RWPE1 (cell line): ENCODE results near the gene CBX7.

Experiments
- CTCF ChIA-PET: fragments of 350-600 bp; sonication (Branson Sonifier 250); formaldehyde crosslinking; extraction: SDS; loops from one replicate; lab custom pipeline; 2021; lab: Yijun Ruan, JAX
- POLR2A ChIA-PET: fragments of 400-600 bp; formaldehyde crosslinking; extraction: SDS; loops from one replicate; lab custom pipeline; 2020; ENCODE audit warnings: antibody characterized with exemption; ENCODE audit not compliant: low non-redundant PET; lab: Yijun Ruan, JAX
- DNase-seq: peaks from one replicate; pipeline ENCODE4 v3.0.0; 2012; ENCODE audit warnings: low spot score
- H3K27ac ChIP-seq: fragments of 450-650 bp; 2 replicates; pipeline ENCODE4 v1.5.1; 2017
- TF ChIP-seq, protein P1 (sequence below): fragments of 450-650 bp; conservative IDR thresholded peaks from 2 replicates; pipeline ENCODE4 v1.5.1; 2017; ENCODE audit warnings: low read depth, mild to moderate bottlenecking

CBX7 gene

DNA sequence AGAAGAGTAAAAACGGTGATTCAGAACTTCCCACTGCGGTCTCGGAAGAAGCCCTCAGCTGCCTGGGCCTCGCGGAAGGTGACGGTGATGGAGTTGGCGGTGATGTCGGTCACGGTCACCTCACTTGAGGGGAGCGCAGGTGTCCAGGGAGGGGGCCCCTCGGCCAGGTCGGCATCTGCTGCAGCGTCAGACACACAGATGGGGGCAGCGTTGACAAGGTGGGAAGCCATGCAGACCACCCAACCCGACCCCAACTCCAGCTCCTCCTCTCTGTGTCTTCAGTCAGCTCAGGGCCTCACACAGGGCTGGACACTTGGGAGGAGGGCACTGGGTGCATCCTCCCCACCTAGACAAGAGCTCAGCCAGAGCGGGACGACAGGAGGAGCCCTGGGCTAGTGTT lies 18.6 kb downstream of the CBX7 start:
- peak overlapping the region; percentile 77 for H3K27ac ChIP-seq
- TF ChIP-seq, protein P1, sequence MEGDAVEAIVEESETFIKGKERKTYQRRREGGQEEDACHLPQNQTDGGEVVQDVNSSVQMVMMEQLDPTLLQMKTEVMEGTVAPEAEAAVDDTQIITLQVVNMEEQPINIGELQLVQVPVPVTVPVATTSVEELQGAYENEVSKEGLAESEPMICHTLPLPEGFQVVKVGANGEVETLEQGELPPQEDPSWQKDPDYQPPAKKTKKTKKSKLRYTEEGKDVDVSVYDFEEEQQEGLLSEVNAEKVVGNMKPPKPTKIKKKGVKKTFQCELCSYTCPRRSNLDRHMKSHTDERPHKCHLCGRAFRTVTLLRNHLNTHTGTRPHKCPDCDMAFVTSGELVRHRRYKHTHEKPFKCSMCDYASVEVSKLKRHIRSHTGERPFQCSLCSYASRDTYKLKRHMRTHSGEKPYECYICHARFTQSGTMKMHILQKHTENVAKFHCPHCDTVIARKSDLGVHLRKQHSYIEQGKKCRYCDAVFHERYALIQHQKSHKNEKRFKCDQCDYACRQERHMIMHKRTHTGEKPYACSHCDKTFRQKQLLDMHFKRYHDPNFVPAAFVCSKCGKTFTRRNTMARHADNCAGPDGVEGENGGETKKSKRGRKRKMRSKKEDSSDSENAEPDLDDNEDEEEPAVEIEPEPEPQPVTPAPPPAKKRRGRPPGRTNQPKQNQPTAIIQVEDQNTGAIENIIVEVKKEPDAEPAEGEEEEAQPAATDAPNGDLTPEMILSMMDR: no peak
- POLR2A ChIA-PET: no interaction called here
- no peak for DNase-seq
- CTCF ChIA-PET: no interaction called here

DNA sequence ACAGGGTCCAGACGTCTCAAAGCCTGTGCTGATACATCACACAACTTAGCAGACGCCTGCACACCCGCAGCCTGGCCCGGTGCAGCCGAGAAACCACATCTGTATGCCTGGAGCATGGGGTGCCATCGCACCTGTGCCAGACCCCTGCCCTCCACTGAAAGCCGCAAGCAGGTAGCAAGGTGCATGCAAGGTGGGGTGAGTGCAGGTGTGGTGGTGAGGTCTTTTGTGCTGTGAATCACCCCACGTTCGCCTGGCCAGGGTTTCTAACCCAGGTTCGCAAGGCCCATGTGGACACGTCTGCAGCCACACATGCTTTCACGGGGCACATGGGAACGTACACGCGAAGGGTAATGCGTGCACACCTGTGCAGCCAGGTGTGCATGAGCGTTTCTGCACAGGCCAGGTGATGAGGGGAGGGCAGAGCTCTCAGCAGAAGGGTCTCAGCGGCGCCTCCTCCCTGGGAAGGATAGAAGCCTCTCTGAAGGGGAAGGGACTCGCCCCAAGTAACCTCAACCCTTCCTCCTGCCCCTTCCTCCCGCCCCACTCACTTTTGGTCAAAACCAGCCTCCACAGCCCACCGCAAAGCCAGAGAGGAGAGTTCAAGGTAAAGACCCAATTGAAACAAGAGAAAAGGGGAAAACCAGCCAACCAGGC lies 19.5 kb downstream of the CBX7 start:
- CTCF ChIA-PET: no interaction called here
- no peak for DNase-seq
- H3K27ac ChIP-seq: no peak overlapping the region
- TF ChIP-seq, protein P1: no peak
- POLR2A ChIA-PET: no interaction called here

DNA sequence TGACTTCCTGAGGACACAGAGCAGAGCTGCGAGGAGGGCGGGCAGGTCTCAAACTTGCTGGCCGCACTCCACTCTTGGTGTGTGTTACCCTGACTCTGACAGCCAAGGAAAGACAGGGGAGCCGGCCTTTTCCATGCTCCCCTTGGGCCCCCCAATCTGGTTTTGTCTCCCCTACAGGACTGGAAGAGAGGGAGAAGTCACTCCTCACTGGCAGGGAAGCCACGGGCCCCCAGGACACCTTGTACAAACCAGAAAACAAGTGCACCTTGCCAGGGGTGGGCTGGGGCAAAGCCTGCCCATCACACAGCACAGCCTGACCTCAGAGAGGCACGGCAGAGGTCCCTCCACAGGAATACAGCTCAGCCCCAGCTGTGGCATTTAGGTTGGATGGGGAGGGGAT lies 20.2 kb downstream of the CBX7 start:
- POLR2A ChIA-PET: no interaction called here
- H3K27ac ChIP-seq: no peak overlapping the region
- TF ChIP-seq, protein P1: no peak
- DNase-seq: no peak
- CTCF ChIA-PET: no interaction called here

DNA sequence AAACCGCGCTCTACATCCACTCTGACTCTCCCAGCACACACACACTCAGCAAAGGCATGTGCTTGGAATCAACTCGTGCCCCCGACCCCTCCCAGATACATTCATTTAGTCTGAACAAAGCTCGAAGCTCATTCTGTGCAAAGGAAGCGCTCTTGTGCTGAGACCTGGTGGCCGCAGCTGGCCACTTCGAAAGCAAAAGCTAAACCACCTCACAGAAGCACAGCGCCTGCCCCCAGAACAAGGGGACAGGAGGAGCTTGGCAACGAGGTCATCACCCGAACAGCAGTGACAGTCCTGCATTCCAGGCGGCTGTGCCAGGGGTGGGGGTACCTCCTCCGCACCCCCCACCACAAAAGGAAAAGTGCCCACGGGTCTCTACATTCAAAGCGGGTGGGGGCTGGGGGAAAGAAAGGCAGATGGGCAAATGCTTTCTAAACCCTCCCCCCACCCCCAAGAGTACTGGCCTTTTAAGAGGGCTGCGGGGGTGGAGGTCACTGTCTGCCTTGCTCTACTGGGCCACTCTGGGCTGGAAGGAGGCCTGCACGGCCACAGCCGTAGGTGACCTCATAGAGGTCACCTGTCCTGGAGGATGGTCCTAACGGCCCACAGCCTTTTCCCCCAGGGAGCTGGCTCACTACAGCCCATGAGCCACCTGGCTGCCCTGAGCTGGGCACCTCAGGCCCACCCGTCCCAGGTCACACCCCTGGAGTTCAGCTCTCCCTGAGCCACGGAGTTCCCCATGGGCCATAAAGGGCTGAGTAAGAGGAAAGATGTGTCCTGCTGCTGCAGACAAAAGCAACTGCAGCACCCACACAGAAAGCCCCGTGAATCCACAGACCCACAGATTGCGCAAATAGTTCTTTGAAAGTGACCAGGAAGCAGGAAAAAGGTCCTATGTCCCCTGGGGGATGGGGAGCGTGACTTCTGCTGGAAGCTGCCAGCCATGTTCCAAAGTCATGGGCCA lies 21.3 kb downstream of the CBX7 start:
- CTCF ChIA-PET: interaction anchor here (0.6 kb wide), 1 partner anchor 82 kb away, joined by 4 read pairs; no protein-coding TSS in a partner anchor
- no peak for DNase-seq
- POLR2A ChIA-PET: no interaction called here
- TF ChIP-seq, protein P1: no peak
- H3K27ac ChIP-seq: no peak overlapping the region

DNA sequence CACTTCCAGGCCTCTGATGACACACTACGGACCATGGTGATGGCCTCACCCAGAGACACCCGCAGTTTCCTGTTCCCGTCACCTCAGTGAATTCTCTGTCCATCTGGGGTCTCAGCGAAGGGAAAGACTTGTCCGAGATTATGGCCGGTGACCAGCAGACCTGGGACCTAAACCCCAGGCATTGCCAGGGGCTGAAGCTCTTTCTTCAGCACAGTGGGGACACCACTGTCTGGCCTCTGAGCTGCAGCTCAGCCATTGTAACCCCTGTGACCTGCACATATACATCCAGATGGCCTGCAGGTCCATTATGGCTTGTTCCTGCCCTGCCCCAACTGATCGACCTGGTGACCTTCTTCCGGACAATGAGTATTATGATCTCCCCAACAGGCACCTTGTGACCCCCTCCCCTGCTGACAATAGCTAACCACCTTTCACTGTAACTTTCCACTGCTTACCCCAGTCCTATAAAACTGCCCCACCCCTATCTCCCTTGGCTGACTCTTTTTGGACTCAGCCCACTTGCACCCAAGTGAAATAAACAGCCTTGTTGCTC lies 22.3 kb downstream of the CBX7 start:
- ChIA-PET POLR2A (no interaction called here), CTCF (no interaction called here)

DNA sequence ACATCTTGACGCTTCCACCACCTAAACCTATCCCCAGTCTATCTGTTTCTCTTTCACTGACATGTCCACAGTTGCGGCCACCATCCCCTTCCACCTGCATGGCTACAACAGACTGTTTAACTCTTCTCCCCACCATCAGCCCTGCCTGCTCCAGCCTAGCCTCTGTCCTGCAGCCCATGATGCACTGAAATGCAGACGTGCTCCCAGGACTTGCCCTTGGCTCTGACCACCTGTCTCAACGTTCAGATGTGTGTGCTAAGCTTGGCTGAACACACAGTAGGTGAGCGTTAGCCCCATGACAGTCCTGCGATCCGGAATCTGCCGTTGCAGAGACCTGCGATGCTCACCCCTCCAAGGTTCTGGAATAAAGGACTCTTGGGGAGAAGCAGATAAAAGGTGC lies 22.7 kb downstream of the CBX7 start:
- ChIA-PET CTCF (interaction anchor here (0.7 kb wide), 1 partner anchor 85 kb away, joined by 4 read pairs; no protein-coding TSS in a partner anchor), POLR2A (no interaction called here)
- no peak for DNase-seq
- no peak overlapping the region for H3K27ac ChIP-seq
- TF ChIP-seq, protein P1: no peak

More for the DNA sequence above, 22.3 kb downstream of the CBX7 start:
- H3K27ac ChIP-seq: no peak overlapping the region
- no peak for DNase-seq
- TF ChIP-seq, protein P1: no peak
